Astrocyte (in vitro differentiated cells and primary cell): ENCODE data around the gene GJC1. TPM values are rescaled to one million over a fixed set of nuclear protein-coding genes. Genes with fewer than 3 reads are reported as not detected.

Experiments
- DNase-seq: peaks from one replicate; pipeline ENCODE4 v3.0.0-alpha.2; 2010; ENCODE audit warnings: low read depth
- FAIRE-seq: peaks from 2 replicates; lab custom pipeline; 2011; peaks lifted over from hg19 to GRCh38; lab: Jason Lieb, UNC
- H2AFZ ChIP-seq: 2 replicates; pipeline ENCODE4 v1.6.0; 2012; ENCODE audit warnings: low read depth, low read length, inconsistent platforms
- H3K27ac ChIP-seq: 2 replicates; pipeline ENCODE4 v1.5.1; 2011; ENCODE audit warnings: low read depth, low read length, inconsistent platforms
- H3K27me3 ChIP-seq: 2 replicates; pipeline ENCODE4 v1.6.0; 2011; ENCODE audit warnings: low read length, inconsistent platforms; ENCODE audit not compliant: insufficient read depth
- H3K36me3 ChIP-seq: 2 replicates; pipeline ENCODE4 v1.5.1; 2011; ENCODE audit warnings: low read length, inconsistent platforms; ENCODE audit not compliant: insufficient read depth
- H3K4me1 ChIP-seq: 2 replicates; pipeline ENCODE4 v1.5.1; 2011; ENCODE audit warnings: low read length, inconsistent platforms; ENCODE audit not compliant: insufficient read depth
- H3K4me2 ChIP-seq: 2 replicates; pipeline ENCODE4 v1.6.0; 2012; ENCODE audit warnings: low read length, inconsistent platforms
- H3K4me3 ChIP-seq: 2 replicates; pipeline ENCODE4 v1.5.1; 2011; ENCODE audit warnings: low read depth, mild to moderate bottlenecking, low read length, inconsistent platforms; ENCODE audit not compliant: insufficient read depth
- H3K79me2 ChIP-seq: 2 replicates; pipeline ENCODE4 v1.6.0; 2012; ENCODE audit warnings: mild to moderate bottlenecking, low read length, inconsistent platforms; ENCODE audit not compliant: insufficient read depth
- H3K9ac ChIP-seq: 2 replicates; pipeline ENCODE4 v1.6.0; 2012; ENCODE audit warnings: mild to moderate bottlenecking, low read length, inconsistent platforms
- H3K9me3 ChIP-seq: 2 replicates; pipeline ENCODE4 v1.5.1; 2012; ENCODE audit warnings: low read depth, mild to moderate bottlenecking, low read length, inconsistent platforms; ENCODE audit not compliant: insufficient read depth
- H4K20me1 ChIP-seq: 2 replicates; pipeline ENCODE4 v1.6.0; 2012; ENCODE audit warnings: low read length, inconsistent platforms; ENCODE audit not compliant: insufficient read depth
- H3K27ac Mint-ChIP-seq: one replicate; pipeline ENCODE4 v1.8.0; 2021; ENCODE audit warnings: mild to moderate bottlenecking, mixed read lengths; ENCODE audit not compliant: unreplicated experiment
- H3K27me3 Mint-ChIP-seq: one replicate; pipeline ENCODE4 v1.8.0; 2021; ENCODE audit warnings: low read depth, mixed read lengths; ENCODE audit not compliant: unreplicated experiment
- H3K36me3 Mint-ChIP-seq: one replicate; pipeline ENCODE4 v1.8.0; 2021; ENCODE audit warnings: low read depth, mixed read lengths; ENCODE audit not compliant: unreplicated experiment
- H3K4me1 Mint-ChIP-seq: one replicate; pipeline ENCODE4 v1.8.0; 2021; ENCODE audit warnings: low read depth, mixed read lengths; ENCODE audit not compliant: unreplicated experiment
- H3K4me3 Mint-ChIP-seq: one replicate; pipeline ENCODE4 v1.8.0; 2021; ENCODE audit warnings: mild to moderate bottlenecking, moderate library complexity, mixed read lengths; ENCODE audit not compliant: unreplicated experiment
- H3K9me3 Mint-ChIP-seq: one replicate; pipeline ENCODE4 v1.8.0; 2021; ENCODE audit warnings: mild to moderate bottlenecking, mixed read lengths; ENCODE audit not compliant: unreplicated experiment
- EZH2 ChIP-seq: IDR thresholded peaks from 2 replicates; pipeline ENCODE4 v1.6.1; 2012; ENCODE audit warnings: mild to moderate bottlenecking, low read length, inconsistent platforms; ENCODE audit not compliant: insufficient read depth
- total RNA-seq: library from RNA; stranded (reverse); gene quantifications from 2 replicates; pipeline ENCODE4 v1.2.1, GENCODE V29; 2021
- TF ChIP-seq, protein P1 (sequence below): IDR thresholded peaks from 2 replicates; pipeline ENCODE4 v1.5.1; 2011; ENCODE audit warnings: low read depth, mild to moderate bottlenecking, inconsistent platforms, low read length, moderate library complexity; ENCODE audit not compliant: insufficient read depth

The GJC1 gene
- total RNA-seq, 1 donor from 2014 or later, result 38.4 TPM

DNA sequence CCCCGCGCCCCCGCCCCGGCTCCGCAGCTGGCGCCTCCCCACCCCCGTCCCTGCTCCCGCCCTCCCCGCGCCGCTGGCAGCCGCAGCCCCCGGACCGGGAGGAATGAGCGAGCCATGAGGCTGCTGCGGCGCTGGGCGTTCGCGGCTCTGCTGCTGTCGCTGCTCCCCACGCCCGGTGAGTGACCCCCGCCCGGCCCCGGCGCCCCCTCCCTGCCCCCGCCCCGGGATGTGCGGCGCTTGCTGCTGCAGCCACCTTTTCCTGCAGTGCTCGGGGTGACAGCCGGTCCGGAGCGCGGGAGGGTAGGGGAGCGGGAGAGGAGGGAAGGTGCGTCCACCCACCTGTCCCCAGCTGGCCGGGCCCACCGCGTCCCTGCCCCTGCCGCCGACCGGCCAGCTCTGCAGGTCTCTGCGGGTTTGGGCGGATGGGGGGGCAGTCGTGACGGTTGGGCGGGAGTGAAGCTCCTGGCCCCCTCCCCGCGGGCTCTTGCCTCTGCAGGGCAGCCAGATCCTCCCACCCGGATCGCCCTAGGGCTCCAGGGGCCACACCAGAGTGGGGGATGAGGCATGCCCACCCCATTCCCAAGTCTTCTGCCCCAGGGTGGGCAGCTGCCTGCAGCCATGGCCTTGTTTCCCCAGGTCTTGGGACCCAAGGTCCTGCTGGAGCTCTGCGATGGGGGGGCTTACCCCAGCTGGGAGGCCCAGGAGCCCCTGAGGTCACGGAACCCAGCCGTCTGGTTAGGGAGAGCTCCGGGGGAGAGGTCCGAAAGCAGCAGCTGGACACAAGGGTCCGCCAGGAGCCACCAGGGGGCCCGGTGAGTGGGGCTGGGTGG, 70.8 kb downstream of the GJC1 start:
- Mint-ChIP-seq H3K27me3 (peaks cover 49% of the 10 kb centered on the region), H3K4me3 (no peak overlapping the region), H3K4me1 (no peaks in the 10 kb centered on the region)

DNA sequence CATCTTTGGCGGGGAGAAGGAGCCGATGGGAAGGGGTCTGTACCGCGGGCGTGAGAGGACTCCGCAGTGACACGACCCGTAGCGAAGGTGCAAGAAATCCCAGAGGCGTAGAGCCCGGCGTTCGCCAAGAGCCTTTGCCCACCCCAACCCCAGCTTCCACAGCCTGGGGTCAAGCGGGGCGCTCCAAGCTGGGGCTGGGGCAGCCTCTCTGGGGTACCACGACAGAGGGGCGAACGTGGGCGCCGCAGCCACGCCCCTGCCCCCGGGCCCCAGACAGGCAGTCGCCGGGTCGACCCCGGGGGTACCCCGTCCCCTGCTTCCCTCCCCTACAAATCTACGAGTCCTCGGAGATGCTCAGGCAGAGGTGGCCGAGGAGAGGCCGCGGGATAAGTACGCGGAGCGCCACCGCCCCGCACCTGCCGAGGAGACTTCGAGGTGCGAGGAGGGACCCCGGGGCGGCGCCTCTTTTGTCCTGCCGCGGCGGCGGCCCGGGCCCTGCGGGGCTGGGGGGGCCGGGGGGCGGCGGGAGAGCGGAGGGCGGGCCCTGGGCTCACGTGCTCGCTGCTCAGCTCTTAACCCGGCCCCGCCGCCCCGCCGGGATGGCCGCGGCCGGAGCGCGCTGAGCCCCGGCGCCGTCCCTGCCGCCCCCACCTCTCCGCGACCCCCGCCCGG, 71.5 kb downstream of the GJC1 start, which contains the start of gene ADAM11:
ADAM11 (plus strand) TSS at position 575 of the 672 bp plus-strand sequence. CDS start 212 bp downstream, outside the sequence.
- Histone ChIP-seq H4K20me1 (no peaks in the 10 kb centered on the region), H3K27me3 (peaks cover 11% of the 10 kb centered on the region), H3K4me2 (peak within 1 kb of the TSS; percentile 75), H3K36me3 (no peaks in the 10 kb centered on the region), H3K4me1 (no peaks in the 10 kb centered on the region), H3K4me3 (peak within 1 kb of the TSS; percentile 17), H3K79me2 (no peaks in the 10 kb centered on the region), H3K9ac (no peak within 1 kb of the TSS), H3K27ac (no peak within 1 kb of the TSS), H2AFZ (no peak within 1 kb of the TSS), H3K9me3 (no peaks in the 10 kb centered on the region)
- Mint-ChIP-seq H3K36me3 (no peaks in the 10 kb centered on the region), H3K9me3 (no peaks in the 10 kb centered on the region), H3K4me3 (peak within 1 kb of the TSS; percentile 27), H3K27me3 (peaks cover 45% of the 10 kb centered on the region), H3K27ac (no peak within 1 kb of the TSS), H3K4me1 (no peaks in the 10 kb centered on the region)
- no peak for DNase-seq
- no peak for FAIRE-seq
- TF ChIP-seq, protein P1, sequence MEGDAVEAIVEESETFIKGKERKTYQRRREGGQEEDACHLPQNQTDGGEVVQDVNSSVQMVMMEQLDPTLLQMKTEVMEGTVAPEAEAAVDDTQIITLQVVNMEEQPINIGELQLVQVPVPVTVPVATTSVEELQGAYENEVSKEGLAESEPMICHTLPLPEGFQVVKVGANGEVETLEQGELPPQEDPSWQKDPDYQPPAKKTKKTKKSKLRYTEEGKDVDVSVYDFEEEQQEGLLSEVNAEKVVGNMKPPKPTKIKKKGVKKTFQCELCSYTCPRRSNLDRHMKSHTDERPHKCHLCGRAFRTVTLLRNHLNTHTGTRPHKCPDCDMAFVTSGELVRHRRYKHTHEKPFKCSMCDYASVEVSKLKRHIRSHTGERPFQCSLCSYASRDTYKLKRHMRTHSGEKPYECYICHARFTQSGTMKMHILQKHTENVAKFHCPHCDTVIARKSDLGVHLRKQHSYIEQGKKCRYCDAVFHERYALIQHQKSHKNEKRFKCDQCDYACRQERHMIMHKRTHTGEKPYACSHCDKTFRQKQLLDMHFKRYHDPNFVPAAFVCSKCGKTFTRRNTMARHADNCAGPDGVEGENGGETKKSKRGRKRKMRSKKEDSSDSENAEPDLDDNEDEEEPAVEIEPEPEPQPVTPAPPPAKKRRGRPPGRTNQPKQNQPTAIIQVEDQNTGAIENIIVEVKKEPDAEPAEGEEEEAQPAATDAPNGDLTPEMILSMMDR, result no peak
- peak; percentile 73 for TF ChIP-seq EZH2

More for the DNA sequence above, 70.8 kb downstream of the GJC1 start:
- H3K27me3 ChIP-seq, result peaks cover 11% of the 10 kb centered on the region
- no peaks in the 10 kb centered on the region for H3K9me3 ChIP-seq
- peak overlapping the region; percentile 75 for H3K4me2 ChIP-seq
- H3K79me2 ChIP-seq, result no peaks in the 10 kb centered on the region
- no peak overlapping the region for H2AFZ ChIP-seq
- H3K9ac ChIP-seq, result no peak overlapping the region
- H4K20me1 ChIP-seq, result no peaks in the 10 kb centered on the region
- Mint-ChIP-seq H3K27ac (no peak overlapping the region), H3K36me3 (no peaks in the 10 kb centered on the region), H3K9me3 (no peaks in the 10 kb centered on the region)
- no peaks in the 10 kb centered on the region for H3K4me1 ChIP-seq
- H3K4me3 ChIP-seq, result peak overlapping the region; percentile 10
- no peak for DNase-seq
- no peaks in the 10 kb centered on the region for H3K36me3 ChIP-seq
- TF ChIP-seq, protein P1, result no peak
- TF ChIP-seq EZH2, result peak; percentile 59
- no peak for FAIRE-seq
- no peak overlapping the region for H3K27ac ChIP-seq
